Activated effector memory CD4-positive, alpha-beta T cell treated with anti-CD3 and anti-CD28 coated beads, Interleukin-2, amount 50 U/mL, for 16 hours (primary cell): Measurements from ENCODE around the gene ZNF415.
"Not testable (repeated sequence)": the region's sequence is repeated elsewhere in the genome, so short reads cannot be mapped to it uniquely, and the experiment has no call there.

Experiments used
- DNase-seq: peaks from one replicate; pipeline ENCODE4 v3.0.0-alpha.2; 2020

ZNF415 gene

DNA sequence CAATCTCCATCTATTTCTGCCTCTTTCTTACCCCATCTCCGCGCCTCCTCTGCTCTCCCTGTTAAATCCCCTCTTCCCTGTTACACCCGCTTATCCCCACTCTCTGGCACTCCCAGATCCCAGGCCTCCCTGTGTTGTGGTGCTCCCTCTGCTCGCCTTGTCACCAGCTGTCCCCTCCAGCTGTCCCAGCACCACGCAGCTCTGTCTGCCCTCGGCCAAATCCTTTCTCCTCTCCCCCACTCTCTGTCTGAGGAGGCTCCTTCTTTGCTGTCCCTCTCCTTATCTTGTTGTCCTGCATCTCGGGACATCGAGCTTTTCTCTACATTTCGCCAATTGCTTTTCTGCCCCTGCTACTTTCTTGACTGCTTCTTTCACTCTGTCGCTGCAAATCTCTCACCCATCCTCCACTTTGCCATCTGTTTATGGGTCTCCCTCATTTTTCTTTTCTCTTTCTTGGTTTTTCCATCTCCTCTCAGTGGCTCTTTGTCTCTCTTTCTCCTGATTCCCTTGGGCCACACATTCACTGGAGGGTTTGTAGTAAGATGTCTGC lies 30.4 kb downstream of the ZNF415 start:
- no peak for DNase-seq

DNA sequence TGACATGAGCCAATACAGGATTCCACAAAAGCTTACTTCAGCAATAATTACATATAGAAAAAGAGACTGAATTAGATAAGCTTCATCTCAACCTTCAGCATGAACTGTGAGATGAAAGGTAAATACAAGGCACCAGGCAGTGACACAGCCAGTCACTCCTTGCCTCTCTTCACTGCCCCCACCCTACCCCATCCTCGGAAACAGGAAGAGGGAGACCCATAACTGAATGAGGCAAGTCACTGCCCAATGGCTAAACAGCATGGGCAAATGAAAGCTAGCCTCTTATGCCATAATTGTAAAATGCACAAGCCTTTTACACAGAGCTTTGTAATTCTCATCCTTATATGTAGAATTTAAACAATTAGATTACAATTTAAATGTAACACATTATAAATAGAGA lies 31.2 kb downstream of the ZNF415 start:
- no peak for DNase-seq

DNA sequence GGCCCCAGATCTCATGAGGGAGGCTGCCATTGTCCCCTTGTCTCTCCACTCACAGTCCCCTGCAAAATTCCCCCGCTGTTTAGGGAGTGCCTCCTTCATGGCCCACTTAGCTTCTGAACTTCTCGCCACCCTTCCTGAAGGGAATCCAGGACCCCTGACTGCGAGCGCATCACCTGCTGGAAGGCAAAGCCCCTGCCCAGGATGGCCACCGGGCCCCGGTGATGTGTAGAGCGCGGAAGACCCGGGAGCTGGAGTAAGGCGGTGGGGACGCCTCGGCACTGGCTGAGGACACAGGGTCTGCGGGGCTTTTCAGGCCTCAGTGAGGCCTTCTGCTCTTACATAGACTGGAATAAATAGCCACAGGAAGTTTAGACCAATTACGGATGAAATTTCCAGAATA lies 34.1 kb downstream of the ZNF415 start:
- DNase-seq: not testable (repeated sequence)

DNA sequence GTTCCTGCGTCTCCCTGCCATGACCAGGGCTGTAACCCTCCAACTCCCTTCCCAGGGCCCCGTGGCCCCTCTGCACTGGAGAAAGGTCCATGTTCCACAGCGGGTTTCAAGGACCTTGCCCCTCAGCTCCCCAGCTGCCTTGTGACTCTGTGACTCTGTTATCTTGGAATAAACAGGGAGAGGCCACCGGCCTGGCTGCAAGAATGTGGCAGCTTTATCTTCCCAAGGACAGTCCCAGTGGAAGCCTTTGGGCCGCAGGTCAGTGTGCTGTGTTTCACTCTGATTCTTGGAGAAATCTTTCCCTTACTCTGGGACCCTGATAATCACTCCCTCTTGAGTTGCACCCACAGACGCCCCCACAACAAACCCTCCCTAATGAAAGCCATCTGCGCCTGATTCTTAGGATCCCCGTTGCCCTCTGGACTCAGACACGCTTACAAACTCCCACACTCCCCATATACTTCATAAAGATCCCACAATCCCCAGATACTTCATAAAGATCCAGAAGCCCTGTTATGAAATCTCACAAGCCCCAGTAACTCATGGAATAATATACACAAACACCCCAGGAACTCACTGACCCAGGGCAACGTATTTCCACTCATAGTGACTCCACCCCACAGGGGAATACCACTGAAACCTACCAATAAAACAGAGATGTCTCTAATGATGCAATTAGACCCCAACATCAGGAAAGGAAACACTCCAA lies 35.6 kb downstream of the ZNF415 start:
- not testable (repeated sequence) for DNase-seq

DNA sequence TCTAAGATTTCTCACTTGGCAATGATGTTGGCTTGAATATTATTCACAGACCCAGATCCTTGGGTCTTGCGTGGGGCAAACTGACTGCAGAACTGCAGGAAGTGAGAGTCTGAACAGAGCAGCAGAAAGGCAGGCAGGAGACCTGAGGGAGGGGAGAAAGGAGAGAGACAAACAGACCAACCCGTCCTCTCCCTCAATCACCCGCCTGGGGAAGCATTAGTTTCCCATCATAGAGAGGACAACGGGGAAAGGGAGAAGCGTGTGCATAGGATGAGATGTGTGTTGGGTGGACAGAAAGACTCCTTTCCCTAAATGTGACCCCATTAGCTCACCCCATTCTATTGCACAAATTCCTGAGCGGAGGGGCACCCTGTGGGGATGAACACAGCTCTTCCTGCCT lies 36.1 kb downstream of the ZNF415 start:
- not testable (repeated sequence) for DNase-seq

DNA sequence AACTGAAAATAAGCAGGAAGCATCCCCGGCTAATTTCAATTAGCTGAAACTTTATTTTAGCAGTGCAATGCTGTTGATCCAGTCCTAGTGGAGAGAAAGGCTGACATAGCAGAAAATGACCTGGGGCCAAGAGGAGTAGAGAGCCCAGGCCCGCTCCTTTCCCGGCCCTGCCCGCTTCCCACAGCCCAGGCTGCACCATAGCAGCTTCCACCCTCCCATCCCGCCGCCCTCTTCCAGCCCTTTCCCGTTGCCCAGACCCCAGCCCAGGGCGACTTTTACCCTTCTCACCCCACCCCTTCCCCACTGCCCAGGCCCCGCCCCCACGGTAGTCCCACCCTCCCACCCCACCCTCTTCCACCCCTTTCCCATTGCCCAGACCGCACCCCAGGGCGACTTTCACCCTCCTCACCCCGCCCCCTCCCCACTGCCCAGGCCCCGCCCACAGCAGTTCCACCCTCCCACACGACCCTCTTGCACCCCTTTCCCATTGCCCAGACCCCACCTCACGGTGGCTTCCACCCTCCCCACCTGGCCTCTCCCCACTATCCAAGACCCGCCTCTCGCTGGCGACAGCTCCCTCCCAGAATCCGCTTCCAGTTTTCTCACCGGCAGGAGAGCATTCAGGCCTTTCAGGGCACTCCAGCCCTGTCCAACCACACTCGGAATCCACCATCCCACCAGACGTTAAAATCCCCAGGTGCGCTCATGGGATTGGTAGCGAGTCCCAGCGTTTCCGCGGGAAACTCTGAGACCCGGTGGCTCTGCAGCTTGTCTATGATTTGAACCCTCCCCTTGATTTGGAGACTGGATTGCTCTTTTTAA lies 37.7 kb downstream of the ZNF415 start:
- DNase-seq: no peak

DNA sequence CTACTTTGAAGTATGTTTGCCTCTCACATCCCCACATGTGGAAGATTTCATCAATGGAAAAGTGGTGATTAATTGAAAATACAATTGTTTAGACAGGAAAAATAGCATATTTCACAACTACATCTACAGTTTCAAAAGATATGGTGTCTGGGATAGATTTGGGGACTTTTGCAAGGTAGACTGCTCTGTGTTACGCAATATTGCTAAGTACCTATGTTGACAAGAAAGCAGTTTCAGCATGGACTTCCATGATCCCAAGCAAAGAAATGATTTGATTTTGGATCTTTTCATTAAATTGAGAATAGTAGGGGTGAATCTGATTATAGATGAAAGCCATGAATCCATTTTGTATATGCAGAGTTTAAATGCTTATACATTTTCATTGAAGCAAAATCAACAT lies 40.0 kb downstream of the ZNF415 start:
- no peak for DNase-seq

DNA sequence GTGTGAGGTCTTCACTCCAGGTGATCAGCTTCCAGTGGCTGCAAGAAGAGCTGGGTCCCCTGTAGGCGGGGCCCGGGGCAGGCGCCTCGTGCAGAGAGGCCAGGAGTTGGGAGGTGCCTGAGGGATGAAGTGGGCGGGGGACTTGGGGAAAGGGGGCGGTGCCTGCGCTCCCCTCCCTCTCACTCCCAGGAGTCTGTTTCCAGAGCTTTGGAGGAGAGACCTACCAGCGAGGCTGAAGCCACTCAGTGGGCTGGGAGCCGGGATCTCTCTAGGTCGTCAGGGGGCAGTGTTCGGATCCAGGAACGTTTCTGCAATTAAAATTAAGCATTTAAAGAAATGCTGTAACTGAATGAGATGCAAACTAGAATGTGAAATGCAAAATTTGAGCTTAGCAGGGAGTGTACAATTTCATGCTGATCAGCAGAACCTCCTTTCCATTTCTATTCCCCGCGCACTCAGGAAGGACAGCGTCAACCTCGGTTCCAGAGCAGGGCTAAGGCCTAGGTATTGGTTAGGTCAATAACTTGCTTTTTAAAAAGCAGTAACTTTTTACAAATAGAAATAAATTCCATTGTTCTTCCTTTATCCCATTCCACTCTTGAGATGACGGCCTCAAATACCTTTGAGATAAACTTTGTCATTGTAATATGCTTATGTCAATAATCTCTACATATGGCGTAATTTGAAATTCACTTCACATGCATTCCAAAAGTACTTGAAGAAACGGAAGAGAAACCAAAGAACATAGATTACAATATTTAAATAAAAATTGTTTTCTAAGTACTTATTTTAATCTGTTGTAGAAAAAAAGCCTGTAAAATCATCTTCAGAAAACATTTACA lies 41.1 kb downstream of the ZNF415 start:
- DNase-seq: no peak

DNA sequence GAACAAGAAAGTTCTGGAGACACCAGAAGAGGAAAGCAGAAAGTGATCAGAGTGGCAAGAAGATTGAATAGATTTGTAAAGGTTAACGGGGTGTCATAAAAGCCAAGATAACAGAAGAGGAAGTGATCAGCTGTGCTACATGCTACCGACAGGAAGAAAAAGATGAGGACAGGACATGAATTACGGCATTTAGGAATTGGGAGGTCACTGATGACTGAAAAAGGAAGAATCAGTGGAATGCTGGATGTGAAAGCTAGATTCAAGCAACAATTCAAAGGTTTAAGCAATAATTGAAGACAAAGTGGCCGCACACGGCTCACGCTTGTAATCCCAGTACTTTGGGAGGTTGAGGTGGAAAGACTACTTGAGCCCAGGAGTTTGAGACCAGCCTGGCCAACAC lies 44.6 kb downstream of the ZNF415 start:
- no peak for DNase-seq

DNA sequence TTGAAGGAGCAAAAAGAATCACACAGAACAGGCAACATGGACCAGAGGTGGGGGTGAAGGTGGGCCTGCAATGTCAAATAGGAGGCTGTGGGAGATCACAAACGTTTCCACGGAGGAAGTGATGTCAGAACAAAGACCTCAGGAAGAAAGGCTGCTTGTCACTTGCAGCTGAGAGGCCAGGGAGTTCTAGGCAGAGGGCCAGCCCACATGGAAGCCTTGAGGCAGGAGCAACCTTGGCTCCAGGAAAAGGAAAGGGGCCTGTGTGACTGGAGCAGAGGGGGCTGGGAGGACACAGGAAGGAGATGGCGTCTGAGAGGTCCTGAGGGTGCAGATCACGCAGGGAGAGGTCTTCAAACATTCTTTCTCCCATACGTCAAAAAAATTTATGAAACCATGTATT lies 45.8 kb downstream of the ZNF415 start:
- no peak for DNase-seq

DNA sequence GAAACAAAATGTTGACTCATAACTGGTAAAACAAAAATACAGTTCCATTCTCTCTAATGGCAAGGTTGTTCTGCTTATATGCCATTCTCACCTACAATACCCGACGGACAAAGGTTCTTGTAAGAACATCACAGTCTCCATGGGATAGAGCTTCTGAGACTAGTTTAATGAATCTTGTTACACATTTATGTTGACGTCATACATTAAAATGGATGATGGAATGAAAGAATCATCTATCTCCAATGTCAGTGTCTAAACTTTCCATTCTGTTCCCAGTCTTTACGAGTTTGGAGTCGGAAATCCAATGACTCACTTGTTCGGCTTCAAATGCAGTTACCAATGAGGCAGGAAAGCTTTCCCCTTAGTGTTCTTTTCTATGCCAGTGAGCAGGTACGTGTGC lies 47.2 kb downstream of the ZNF415 start:
- no peak for DNase-seq

DNA sequence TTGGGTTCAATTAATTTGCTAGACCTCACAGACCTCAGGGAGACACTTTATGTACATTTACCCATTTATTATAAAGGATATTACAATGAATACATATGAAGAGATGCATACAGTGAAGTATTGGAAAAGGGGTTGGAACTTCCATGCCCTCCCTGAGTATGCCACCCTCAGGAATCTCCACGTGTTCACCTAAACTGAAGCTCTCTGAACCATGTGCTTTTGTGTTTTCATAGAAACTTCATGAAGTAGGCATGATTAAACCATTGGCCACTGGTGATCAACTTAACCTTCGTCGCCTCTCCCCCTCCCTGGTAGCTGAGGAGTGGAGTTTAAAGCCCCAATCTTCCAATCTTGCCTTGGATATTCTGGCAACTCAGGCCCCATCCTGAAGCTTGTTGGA lies 49.8 kb downstream of the ZNF415 start:
- DNase-seq: no peak

DNA sequence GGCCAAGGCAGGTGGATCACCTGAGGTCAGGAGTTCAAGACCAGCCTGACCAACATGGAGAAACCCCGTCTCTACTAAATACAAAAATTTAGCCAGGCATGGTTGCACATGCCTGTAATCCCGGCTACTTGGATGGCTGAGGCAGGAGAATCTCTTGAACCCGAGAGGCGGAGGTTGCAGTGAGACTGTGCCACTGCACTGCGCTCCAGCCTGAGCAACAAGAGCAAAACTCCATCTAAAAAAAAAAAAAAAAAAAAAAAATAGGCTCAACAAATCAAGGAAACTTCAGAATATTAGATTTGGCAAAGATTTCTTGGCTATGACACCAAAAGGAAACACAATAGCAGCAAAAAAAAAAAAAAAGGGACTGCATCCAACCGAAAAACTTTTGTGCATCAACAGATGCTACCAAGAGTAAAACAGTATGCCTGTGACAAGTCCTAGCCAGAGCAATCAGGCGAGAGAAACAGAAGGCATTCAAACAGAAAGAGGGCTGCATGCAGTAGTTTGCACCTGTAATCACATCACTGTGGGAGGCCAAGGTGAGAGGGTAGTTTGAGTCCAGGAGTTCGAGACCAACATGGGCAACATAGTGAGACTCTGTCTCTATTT lies 53.3 kb downstream of the ZNF415 start:
- no peak for DNase-seq

DNA sequence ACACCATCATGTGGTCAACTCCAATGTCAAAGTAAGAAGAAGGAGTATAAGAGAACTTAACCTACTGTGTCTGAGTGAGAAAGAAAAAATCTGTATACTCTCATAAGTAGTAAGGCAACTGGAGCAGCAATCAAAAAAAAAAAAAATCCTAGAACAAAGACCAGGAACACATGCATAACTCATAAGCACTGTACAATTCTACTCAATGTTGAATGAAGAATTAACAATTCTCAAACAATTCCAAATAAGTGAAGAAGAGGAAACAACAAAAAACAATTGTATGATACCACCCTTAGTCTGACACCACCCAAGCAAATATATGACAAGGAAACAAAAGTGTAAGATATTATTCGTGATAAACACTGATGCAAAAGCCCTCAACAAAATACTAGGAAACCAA lies 54.0 kb downstream of the ZNF415 start:
- no peak for DNase-seq

DNA sequence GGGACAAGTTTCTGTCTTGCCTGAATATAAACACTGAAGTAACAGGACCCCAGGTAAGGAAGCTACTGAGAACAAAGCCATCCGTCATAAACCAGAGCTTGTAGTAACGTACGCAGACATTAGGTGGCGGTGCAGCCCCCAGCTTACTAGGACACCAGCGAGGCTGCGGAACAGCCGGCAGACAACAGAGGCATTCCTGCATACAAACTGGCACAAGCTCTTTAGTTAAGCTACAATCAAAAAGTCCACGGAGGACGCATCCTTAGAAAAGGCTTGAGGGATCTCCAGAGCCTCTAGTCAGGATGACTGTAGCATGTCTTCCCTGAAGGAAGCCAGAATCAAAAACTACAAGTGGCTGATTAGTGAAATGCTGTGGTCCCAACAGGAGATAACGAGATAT lies 55.7 kb downstream of the ZNF415 start:
- DNase-seq: no peak

DNA sequence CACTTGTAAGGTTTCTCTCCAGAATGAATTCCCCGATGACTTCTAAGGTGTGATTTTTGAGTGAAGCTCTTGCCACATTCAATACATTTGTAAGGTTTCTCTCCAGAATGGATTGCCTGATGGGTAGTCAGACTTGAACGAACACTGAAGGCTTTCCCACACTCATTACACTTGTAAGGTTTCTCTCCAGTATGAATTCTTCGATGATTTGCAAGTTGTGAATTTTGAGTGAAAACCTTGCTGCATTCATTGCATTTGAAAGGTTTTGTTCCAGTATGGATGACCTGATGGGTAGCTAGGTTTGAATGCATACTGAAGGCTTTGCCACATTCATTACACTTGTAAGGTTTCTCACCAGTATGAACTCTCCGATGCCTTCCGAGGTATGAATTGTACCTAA lies 63.9 kb downstream of the ZNF415 start:
- DNase-seq: no peak

DNA sequence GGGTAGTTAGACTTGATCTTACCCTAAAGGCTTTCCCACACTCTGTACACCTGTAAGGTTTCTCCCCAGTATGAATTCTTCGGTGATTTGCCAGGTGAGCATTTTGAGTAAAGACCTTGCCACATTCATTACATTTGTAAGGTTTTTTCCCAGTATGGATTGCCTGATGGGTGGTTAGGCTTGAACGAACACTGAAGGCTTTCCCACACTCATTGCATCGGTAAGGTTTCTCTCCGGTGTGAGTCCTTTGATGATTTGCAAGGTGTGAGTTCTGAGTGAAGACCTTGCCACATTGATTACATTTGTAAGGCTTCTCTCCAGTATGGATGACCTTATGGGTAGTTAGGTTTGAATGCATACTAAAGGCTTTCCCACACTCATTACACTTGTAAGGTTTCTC lies 64.5 kb downstream of the ZNF415 start:
- DNase-seq: no peak

DNA sequence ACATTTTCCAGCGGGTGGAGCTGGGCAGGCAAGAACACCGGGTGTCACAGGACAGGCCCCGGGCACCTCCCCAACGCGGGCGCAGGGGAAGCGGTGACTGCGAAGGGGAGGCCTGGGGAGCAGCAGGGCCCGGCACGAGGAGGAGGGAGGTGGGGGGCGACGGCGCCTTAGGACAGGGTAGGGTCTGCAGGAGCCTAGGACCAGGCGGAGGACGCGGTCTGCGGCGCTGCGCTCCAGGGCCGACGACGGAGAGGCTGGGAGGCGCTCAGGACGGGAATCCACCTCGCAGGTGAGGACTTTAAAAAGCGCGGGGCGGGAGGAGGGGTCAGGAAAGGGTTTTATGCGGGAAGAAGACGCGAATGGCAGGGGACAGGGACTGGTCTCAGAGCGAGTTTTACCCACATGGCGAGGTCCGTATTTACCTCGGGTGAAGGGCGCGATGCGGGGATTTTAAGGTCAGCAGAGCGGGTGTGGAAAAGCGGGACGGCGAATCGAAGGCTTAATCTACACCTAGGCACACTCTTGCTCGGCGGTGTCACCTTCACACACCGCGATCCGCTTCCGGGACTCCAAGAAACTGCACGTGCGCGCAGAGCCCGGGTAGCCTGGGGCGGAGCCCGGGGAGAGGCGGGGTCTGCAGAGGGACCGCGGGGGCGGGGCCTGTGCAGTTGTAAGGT lies 74.7 kb downstream of the ZNF415 start:
- DNase-seq: no peak
